Measurements from ENCODE around the gene CDK15.

- no peak for TF ChIP-seq PREB (CRISPR knock-in tag; IDR thresholded peaks at IDR 0.05; ENCODE audit: borderline replicate concordance)
- no peak for TF ChIP-seq ZBTB43 (CRISPR knock-in tag; IDR thresholded peaks at IDR 0.05)
- TF ChIP-seq MAX (CRISPR knock-in tag; IDR thresholded peaks at IDR 0.05): no peak
- TF ChIP-seq, protein P1, sequence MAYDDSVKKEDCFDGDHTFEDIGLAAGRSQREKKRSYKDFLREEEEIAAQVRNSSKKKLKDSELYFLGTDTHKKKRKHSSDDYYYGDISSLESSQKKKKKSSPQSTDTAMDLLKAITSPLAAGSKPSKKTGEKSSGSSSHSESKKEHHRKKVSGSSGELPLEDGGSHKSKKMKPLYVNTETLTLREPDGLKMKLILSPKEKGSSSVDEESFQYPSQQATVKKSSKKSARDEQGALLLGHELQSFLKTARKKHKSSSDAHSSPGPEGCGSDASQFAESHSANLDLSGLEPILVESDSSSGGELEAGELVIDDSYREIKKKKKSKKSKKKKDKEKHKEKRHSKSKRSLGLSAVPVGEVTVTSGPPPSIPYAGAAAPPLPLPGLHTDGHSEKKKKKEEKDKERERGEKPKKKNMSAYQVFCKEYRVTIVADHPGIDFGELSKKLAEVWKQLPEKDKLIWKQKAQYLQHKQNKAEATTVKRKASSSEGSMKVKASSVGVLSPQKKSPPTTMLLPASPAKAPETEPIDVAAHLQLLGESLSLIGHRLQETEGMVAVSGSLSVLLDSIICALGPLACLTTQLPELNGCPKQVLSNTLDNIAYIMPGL (CRISPR knock-in tag; IDR thresholded peaks at IDR 0.05): no peak
Observed at GRCh38 chr2:201924453-201924852, 118.1 kb downstream of the CDK15 start.

Data from WTC11 (cell line).